HG03575 (cell line): ENCODE results near the gene NCOA4.
"Not testable (repeated sequence)": the region's sequence is repeated elsewhere in the genome, so short reads cannot be mapped to it uniquely, and the experiment has no call there.

ENCODE experiments used
- ATAC-seq: cut with Tn5 transposase; IDR thresholded peaks from one replicate; pipeline ENCODE4 v1.9.1; 2021; ENCODE audit not compliant: unreplicated experiment, insufficient number of reproducible peaks, low FRiP score; ENCODE audit errors: extremely low read depth

The NCOA4 gene

GRCh38 chr10:46030091-46030937, at the start of gene NCOA4:
Gene NCOA4, minus strand, starts transcription at chr10:46030623. Its CDS starts 13,943 bp downstream, at chr10:46016680.
- peak; percentile 89 for ATAC-seq

GRCh38 chr10:46079831-46080585, 49.6 kb upstream of the NCOA4 start:
- ATAC-seq, result no peak

- no peak for ATAC-seq
Measured at GRCh38 chr10:46077731-46078413, 47.4 kb upstream of the NCOA4 start.

- no peak for ATAC-seq
Measured at GRCh38 chr10:46077141-46077554, 46.7 kb upstream of the NCOA4 start.

GRCh38 chr10:46075869-46076268, 45.4 kb upstream of the NCOA4 start:
- no peak for ATAC-seq

GRCh38 chr10:46074196-46074946, 43.9 kb upstream of the NCOA4 start:
- ATAC-seq, result no peak

- no peak for ATAC-seq
Measured at GRCh38 chr10:46073564-46073963, 43.1 kb upstream of the NCOA4 start.

GRCh38 chr10:46070749-46071148, 40.3 kb upstream of the NCOA4 start:
- no peak for ATAC-seq

- no peak for ATAC-seq
Measured at GRCh38 chr10:46069771-46070463, 39.5 kb upstream of the NCOA4 start.

GRCh38 chr10:46068905-46069304, 38.5 kb upstream of the NCOA4 start:
- ATAC-seq, result no peak

- no peak for ATAC-seq
Measured at GRCh38 chr10:46068117-46068516, 37.7 kb upstream of the NCOA4 start.

GRCh38 chr10:46064269-46064817, 33.9 kb upstream of the NCOA4 start:
- ATAC-seq, result no peak

GRCh38 chr10:46062723-46063428, 32.5 kb upstream of the NCOA4 start:
- ATAC-seq, result no peak

GRCh38 chr10:46060706-46061105, 30.3 kb upstream of the NCOA4 start:
- no peak for ATAC-seq

GRCh38 chr10:46057927-46058326, 27.5 kb upstream of the NCOA4 start:
- not testable (repeated sequence) for ATAC-seq

- ATAC-seq, result no peak
Measured at GRCh38 chr10:46057038-46057437, 26.6 kb upstream of the NCOA4 start.

GRCh38 chr10:46055771-46056170, 25.3 kb upstream of the NCOA4 start:
- no peak for ATAC-seq
